K562 (cell line): ENCODE measurements around the gene CREG1. TPM values are rescaled to one million over a fixed set of nuclear protein-coding genes. Genes with fewer than 3 reads are reported as not detected.

Experiments used
- ARHGAP35 ChIP-seq: fragments of 450-650 bp; IDR thresholded peaks from 2 replicates; pipeline ENCODE4 v1.6.1; 2018; ENCODE audit not compliant: partially characterized antibody
- ARID3B ChIP-seq: fragments of 250-450 bp; sonication (Bioruptor Pico); IDR thresholded peaks from 2 replicates; pipeline ENCODE4 v1.4.0; 2020; ENCODE audit warnings: borderline replicate concordance
- BMI1 ChIP-seq: fragments of 150-350 bp; IDR thresholded peaks from 2 replicates; pipeline ENCODE4 v1.6.1; 2014; ENCODE audit warnings: low read length
- E2F6 ChIP-seq, 2 experiments: IDR thresholded peaks; 2 replicates each; pipeline ENCODE4 v1.6.1; 2011; ENCODE audit warnings: borderline replicate concordance in 1 of 2, control low read depth in 1 of 2, low read depth in 1 of 2, low read length in 1 of 2, mild to moderate bottlenecking in 1 of 2, mixed read lengths in 1 of 2, moderate library complexity in 1 of 2; ENCODE audit not compliant: insufficient read depth in 1 of 2, insufficient read length in 1 of 2, poor library complexity in 1 of 2, severe bottlenecking in 1 of 2; ENCODE audit errors: extremely low read depth in 1 of 2
- ERF ChIP-seq: fragments of 450-650 bp; formaldehyde crosslinking; IDR thresholded peaks from 2 replicates; pipeline ENCODE4 v1.4.0; 2020; ENCODE audit warnings: mild to moderate bottlenecking, mixed read lengths
- GATA2 ChIP-seq: sonication (generic); formaldehyde crosslinking; IDR thresholded peaks from 2 replicates; pipeline ENCODE4 v1.4.0; 2020; ENCODE audit warnings: mild to moderate bottlenecking, missing genetic modification reagents
- HDAC2 ChIP-seq: fragments of 450-650 bp; IDR thresholded peaks from 2 replicates; pipeline ENCODE4 v1.6.1; 2016; ENCODE audit warnings: mild to moderate bottlenecking
- HDAC8 ChIP-seq: fragments of 450-650 bp; IDR thresholded peaks from 2 replicates; pipeline ENCODE4 v1.6.1; 2016; ENCODE audit warnings: mild to moderate bottlenecking, missing genetic modification characterization, moderate library complexity, missing compliant biosample characterization
- HDGF ChIP-seq: fragments of 450-650 bp; IDR thresholded peaks from 2 replicates; pipeline ENCODE4 v1.6.1; 2016
- ILF3 ChIP-seq: fragments of 450-650 bp; IDR thresholded peaks from 2 replicates; pipeline ENCODE4 v1.6.1; 2018; ENCODE audit warnings: antibody characterized with exemption, mild to moderate bottlenecking, moderate library complexity, borderline replicate concordance
- MAFF ChIP-seq: IDR thresholded peaks from 2 replicates; pipeline ENCODE4 v1.6.1; 2012; ENCODE audit warnings: low read length, improper control_type of control experiment
- MAZ ChIP-seq, 2 experiments: fragments of 450-650 bp in 1 of 2; sonication (generic) in 1 of 2; formaldehyde crosslinking; IDR thresholded peaks in 1 of 2; conservative IDR thresholded peaks in 1 of 2; 2 replicates each; pipeline versions ENCODE4 v1.4.0 to v1.5.0; 2020; ENCODE audit warnings: mild to moderate bottlenecking in 1 of 2, missing genetic modification reagents in 1 of 2
- NCOA1 ChIP-seq: fragments of 450-650 bp; IDR thresholded peaks from 2 replicates; pipeline ENCODE4 v1.6.1; 2016; ENCODE audit warnings: low read depth
- NCOR1 ChIP-seq: fragments of 450-650 bp; IDR thresholded peaks from 2 replicates; pipeline ENCODE4 v1.6.1; 2016; ENCODE audit warnings: mild to moderate bottlenecking, moderate library complexity
- SMARCE1 ChIP-seq: fragments of 450-650 bp; IDR thresholded peaks from 2 replicates; pipeline ENCODE4 v1.7.1; 2016; ENCODE audit warnings: mild to moderate bottlenecking
- STAT5B ChIP-seq: fragments of 250-450 bp; sonication (Bioruptor Pico); IDR thresholded peaks from 2 replicates; pipeline ENCODE4 v1.8.0; 2021; ENCODE audit warnings: mild to moderate bottlenecking, inconsistent platforms
- TAF9B ChIP-seq: fragments of 450-650 bp; IDR thresholded peaks from 2 replicates; pipeline ENCODE4 v1.6.1; 2018; ENCODE audit warnings: mild to moderate bottlenecking; ENCODE audit not compliant: partially characterized antibody
- TEAD4 ChIP-seq, 2 experiments: sonication (generic) in 1 of 2; formaldehyde crosslinking in 1 of 2; IDR thresholded peaks; 2 replicates each; pipeline versions ENCODE4 v1.6.1 to v1.8.0; 2012 to 2022; ENCODE audit warnings: borderline replicate concordance in 1 of 2, inconsistent platforms in 1 of 2, low read length in 1 of 2, mild to moderate bottlenecking in 1 of 2, missing genetic modification reagents in 1 of 2
- polyA plus RNA-seq, 8 experiments: library from polyadenylated mRNA; depleted of rRNA in 4 of 8; stranded (reverse) in 5 of 8; unstranded in 3 of 8; fragments of >200 nt; fragmentation: Nextera tagmentation in 2 of 8; fragmentation: Illumina TruSeq in 1 of 8; extraction: Ambion mirVana in 2 of 8; extraction: Trizol in 1 of 8; gene quantifications; 2 replicates each; pipeline versions ENCODE4 v1.2.1 to v1.2.3, GENCODE V29; 2011 to 2014; ENCODE audit warnings: inconsistent platforms in 1 of 8, missing spikeins in 1 of 8
- total RNA-seq, 7 experiments: library from RNA; depleted of rRNA in 6 of 7; stranded (reverse); fragments of >200 nt in 6 of 7; fragmentation: Illumina TruSeq in 2 of 7; extraction: Trizol in 2 of 7; gene quantifications; 2 replicates each; pipeline versions ENCODE4 v1.2.1 to v1.2.3, GENCODE V29; 2011 to 2021; ENCODE audit warnings: low replicate concordance in 1 of 7
- TF ChIP-seq, protein P1 (sequence below), 2 experiments: fragments of 450-650 bp; IDR thresholded peaks; 2 replicates each; pipeline ENCODE4 v1.6.1; 2018; ENCODE audit warnings: mild to moderate bottlenecking in 2 of 2, low read depth in 1 of 2; ENCODE audit not compliant: partially characterized antibody in 2 of 2

Gene CREG1
- total and polyA plus RNA-seq, 9 of the 15 experiments (the other 6 are each of a cell fraction or from before 2014, with no cell fraction given) = 45.7 to 272 (median 161) TPM

DNA sequence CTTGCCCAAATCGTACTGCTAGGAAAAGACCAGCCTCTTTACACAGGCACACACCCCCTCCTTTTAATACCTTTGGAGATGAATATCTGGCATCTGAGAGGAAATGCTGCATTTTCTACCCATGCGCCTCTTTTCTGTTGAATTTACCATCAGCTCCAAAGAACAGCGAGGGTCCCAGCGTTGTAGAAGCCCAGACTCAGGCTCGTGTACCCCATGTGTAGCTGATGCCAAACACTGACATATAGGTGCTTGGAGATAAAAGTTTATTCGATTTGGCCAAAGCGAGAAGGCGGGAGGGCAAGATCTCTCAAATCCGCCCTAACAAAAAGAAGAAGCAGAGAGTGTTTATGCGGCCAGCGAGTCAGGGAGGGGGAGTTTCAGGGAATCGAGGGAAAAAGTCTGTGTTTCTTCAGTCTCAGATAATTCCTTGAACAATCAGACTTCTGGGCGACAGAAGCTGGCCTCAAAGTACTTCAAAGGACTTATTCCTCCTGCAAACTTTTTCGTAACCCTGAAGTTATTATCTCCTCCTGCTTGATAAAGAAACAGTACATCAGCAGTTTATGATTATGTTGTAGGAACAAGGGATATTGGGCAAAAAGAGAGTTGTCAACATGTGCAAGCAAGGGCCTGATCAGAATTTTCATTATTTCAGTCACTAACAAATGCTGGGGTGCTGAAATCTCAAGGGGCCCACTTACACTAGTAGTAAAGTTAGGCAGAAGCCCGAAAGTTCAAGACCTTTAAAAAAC is 642 bp upstream of the CREG1 start (continued):
- no peak for TF ChIP-seq HDAC8 (tag)
- no peak for TF ChIP-seq ILF3
- TF ChIP-seq BMI1 = no peak
- TF ChIP-seq MAZ (CRISPR knock-in tag; conservative IDR thresholded peaks at IDR 0.05 in 1 of 2, IDR thresholded peaks at IDR 0.05 in 1 of 2) = peak in 1 of 2 experiments; percentile 18; a peak in 3 of 4 replicates
- no peak for TF ChIP-seq NCOA1
- TF ChIP-seq GATA2 (CRISPR knock-in tag) = peak; percentile 82
- TF ChIP-seq HDGF = no peak
- TF ChIP-seq TAF9B = peak; percentile 24
- peak in 1 of 2 experiments; percentile 23 for TF ChIP-seq E2F6 (IDR thresholded peaks at IDR 0.05; ENCODE audit: borderline replicate concordance in 1 of 2, extremely low read depth in 1 of 2, insufficient read depth in 1 of 2, insufficient read length in 1 of 2, low read depth in 1 of 2, low read length in 1 of 2, poor library complexity in 1 of 2, severe bottlenecking in 1 of 2)
- TF ChIP-seq ERF = peak; percentile 27; the same call in 1 of the 2 replicates
- TF ChIP-seq ARID3B (CRISPR knock-in tag) = no peak
- TF ChIP-seq, protein P1, sequence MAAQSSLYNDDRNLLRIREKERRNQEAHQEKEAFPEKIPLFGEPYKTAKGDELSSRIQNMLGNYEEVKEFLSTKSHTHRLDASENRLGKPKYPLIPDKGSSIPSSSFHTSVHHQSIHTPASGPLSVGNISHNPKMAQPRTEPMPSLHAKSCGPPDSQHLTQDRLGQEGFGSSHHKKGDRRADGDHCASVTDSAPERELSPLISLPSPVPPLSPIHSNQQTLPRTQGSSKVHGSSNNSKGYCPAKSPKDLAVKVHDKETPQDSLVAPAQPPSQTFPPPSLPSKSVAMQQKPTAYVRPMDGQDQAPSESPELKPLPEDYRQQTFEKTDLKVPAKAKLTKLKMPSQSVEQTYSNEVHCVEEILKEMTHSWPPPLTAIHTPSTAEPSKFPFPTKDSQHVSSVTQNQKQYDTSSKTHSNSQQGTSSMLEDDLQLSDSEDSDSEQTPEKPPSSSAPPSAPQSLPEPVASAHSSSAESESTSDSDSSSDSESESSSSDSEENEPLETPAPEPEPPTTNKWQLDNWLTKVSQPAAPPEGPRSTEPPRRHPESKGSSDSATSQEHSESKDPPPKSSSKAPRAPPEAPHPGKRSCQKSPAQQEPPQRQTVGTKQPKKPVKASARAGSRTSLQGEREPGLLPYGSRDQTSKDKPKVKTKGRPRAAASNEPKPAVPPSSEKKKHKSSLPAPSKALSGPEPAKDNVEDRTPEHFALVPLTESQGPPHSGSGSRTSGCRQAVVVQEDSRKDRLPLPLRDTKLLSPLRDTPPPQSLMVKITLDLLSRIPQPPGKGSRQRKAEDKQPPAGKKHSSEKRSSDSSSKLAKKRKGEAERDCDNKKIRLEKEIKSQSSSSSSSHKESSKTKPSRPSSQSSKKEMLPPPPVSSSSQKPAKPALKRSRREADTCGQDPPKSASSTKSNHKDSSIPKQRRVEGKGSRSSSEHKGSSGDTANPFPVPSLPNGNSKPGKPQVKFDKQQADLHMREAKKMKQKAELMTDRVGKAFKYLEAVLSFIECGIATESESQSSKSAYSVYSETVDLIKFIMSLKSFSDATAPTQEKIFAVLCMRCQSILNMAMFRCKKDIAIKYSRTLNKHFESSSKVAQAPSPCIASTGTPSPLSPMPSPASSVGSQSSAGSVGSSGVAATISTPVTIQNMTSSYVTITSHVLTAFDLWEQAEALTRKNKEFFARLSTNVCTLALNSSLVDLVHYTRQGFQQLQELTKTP (IDR thresholded peaks at IDR 0.05; ENCODE audit: low read depth in 1 of 2, partially characterized antibody in 2 of 2) = peak in 1 of 2 experiments; percentile 13
- TF ChIP-seq SMARCE1 = no peak
- no peak for TF ChIP-seq NCOR1
- no peak for TF ChIP-seq STAT5B
- TF ChIP-seq TEAD4 (IDR thresholded peaks at IDR 0.05; ENCODE audit: low read length) = peak; percentile 47; the same call in 1 of the 2 replicates
- no peak for TF ChIP-seq TEAD4 (CRISPR knock-in tag; IDR thresholded peaks at IDR 0.05; ENCODE audit: borderline replicate concordance)
- TF ChIP-seq MAFF = 0 out of 2 replicates have a peak, but pooled peaks have one; percentile 30
- no peak for TF ChIP-seq ARHGAP35
- TF ChIP-seq HDAC2 = peak; percentile 41; the same call in 1 of the 2 replicates
